Gastrocnemius medialis (tissue), 4 donors: ENCODE measurements around the gene CSNK2A2.

ENCODE experiments used
- POLR2A ChIP-seq, 2 donors: fragments of 450-650 bp; IDR thresholded peaks; one replicate each; pipeline ENCODE4 v1.6.1; 2017; ENCODE audit warnings: antibody characterized with exemption in 2 of 2, mild to moderate bottlenecking in 2 of 2, moderate library complexity in 2 of 2
- TF ChIP-seq, protein P1 (sequence below), 5 experiments: fragments of 450-650 bp in 3 of 5; fragments of 200-600 bp in 2 of 5; sonication (generic) in 2 of 5; IDR thresholded peaks in 4 of 5; conservative IDR thresholded peaks in 1 of 5; 1 replicate in 4 of 5; 2 replicates in 1 of 5; pipeline ENCODE4 v1.5.1; 2016 to 2019; ENCODE audit warnings: antibody characterized with exemption in 5 of 5, mild to moderate bottlenecking in 3 of 5, moderate library complexity in 3 of 5

DNA sequence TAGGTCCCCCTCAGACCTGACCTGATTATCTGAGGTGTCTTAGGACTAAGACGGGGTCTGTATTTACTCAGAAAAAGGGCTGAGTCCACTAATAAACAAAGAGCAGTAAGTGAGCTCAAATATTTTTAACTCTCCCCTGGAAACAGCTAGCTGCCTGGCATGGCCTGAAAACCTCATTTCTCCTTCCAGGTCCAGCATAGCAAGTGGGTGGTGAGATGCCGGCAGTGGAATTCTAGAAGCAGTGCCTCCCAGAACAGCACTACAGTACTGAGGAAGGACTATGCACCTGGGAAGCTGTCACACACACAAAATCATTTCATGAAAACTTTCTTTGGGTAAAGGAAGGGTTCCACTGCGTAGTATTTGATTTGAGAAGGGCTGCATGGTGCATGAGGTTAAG lies 39.2 kb downstream of the CSNK2A2 start:
- TF ChIP-seq, protein P1, sequence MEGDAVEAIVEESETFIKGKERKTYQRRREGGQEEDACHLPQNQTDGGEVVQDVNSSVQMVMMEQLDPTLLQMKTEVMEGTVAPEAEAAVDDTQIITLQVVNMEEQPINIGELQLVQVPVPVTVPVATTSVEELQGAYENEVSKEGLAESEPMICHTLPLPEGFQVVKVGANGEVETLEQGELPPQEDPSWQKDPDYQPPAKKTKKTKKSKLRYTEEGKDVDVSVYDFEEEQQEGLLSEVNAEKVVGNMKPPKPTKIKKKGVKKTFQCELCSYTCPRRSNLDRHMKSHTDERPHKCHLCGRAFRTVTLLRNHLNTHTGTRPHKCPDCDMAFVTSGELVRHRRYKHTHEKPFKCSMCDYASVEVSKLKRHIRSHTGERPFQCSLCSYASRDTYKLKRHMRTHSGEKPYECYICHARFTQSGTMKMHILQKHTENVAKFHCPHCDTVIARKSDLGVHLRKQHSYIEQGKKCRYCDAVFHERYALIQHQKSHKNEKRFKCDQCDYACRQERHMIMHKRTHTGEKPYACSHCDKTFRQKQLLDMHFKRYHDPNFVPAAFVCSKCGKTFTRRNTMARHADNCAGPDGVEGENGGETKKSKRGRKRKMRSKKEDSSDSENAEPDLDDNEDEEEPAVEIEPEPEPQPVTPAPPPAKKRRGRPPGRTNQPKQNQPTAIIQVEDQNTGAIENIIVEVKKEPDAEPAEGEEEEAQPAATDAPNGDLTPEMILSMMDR (IDR thresholded peaks at IDR 0.05 in 4 of 5, conservative IDR thresholded peaks at IDR 0.05 in 1 of 5): no peak
- TF ChIP-seq POLR2A (IDR thresholded peaks at IDR 0.05): no peak
